IPS-20b (cell line): ENCODE measurements around the gene COPRS.

Source experiments
- H3K27ac ChIP-seq: one replicate; pipeline ENCODE4 v1.5.1; 2013; ENCODE audit warnings: low read length
- H3K27me3 ChIP-seq: 2 replicates; pipeline ENCODE4 v1.6.1; 2013; ENCODE audit warnings: mild to moderate bottlenecking, low read length, inconsistent platforms; ENCODE audit not compliant: insufficient read depth
- H3K36me3 ChIP-seq: 2 replicates; pipeline ENCODE4 v1.6.1; 2013; ENCODE audit warnings: low read depth, mild to moderate bottlenecking, inconsistent platforms, low read length, moderate library complexity; ENCODE audit not compliant: insufficient read depth
- H3K4me1 ChIP-seq: 2 replicates; pipeline ENCODE4 v1.6.1; 2013; ENCODE audit warnings: mild to moderate bottlenecking, control low read depth, inconsistent platforms, low read length, moderate library complexity; ENCODE audit not compliant: insufficient read depth
- H3K4me3 ChIP-seq: 2 replicates; pipeline ENCODE4 v1.5.1; 2013; ENCODE audit warnings: mild to moderate bottlenecking, low read length, inconsistent platforms
- H3K9ac ChIP-seq: 2 replicates; pipeline ENCODE4 v1.6.1; 2013; ENCODE audit warnings: low read depth, mild to moderate bottlenecking, inconsistent platforms, low read length, moderate library complexity
- H3K9me3 ChIP-seq: 2 replicates; pipeline ENCODE4 v1.6.1; 2013; ENCODE audit warnings: mild to moderate bottlenecking, low read depth, low read length, inconsistent platforms; ENCODE audit not compliant: insufficient read depth

COPRS gene

DNA sequence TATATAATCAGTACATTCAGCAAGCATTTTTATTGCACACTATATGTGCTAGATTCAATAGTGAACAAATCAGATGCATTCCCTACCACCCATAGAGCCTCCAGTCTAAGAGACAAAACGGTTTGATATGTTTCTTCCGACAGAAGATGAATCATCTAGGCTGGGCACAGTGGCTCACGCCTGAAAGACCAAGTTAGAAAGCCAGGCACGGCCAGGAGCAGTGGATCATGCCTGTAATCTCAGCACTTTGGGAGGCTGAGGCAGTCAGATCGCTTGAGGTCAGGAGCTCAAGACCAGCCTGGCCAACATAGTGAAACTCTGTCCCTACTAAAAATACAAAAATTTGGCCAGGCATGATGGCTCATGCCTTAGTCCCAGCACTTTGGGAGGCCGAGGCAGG is 18.3 kb upstream of the COPRS start:
- H3K9me3 ChIP-seq, result no peaks in the 10 kb centered on the region
- H3K9ac ChIP-seq, result no peak overlapping the region
- no peaks in the 10 kb centered on the region for H3K4me1 ChIP-seq
- peaks cover 95% of the 10 kb centered on the region for H3K36me3 ChIP-seq
- no peak overlapping the region for H3K4me3 ChIP-seq
- H3K27ac ChIP-seq, result no peak overlapping the region
- no peaks in the 10 kb centered on the region for H3K27me3 ChIP-seq

DNA sequence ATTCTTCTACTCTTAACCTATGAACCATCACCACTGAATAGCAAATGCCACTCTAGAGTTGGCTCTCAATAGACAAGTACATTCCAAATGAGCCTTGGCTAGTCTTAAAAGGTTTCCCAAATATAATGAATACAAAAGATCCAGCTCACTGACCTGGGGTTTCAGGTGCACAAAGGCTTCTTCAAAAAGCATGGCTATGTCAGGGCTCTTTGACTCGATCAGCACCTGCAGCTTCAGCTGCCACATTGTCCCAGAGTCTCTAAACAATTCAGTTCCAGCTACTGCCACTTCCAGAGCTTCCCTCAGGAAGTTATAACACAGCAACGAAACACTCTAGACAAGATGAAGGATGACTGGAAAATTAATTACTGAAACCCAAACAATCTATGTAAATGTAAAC is 16.0 kb upstream of the COPRS start:
- no peaks in the 10 kb centered on the region for H3K4me1 ChIP-seq
- H3K27me3 ChIP-seq, result no peaks in the 10 kb centered on the region
- H3K9me3 ChIP-seq, result no peaks in the 10 kb centered on the region
- H3K36me3 ChIP-seq, result peaks cover 93% of the 10 kb centered on the region
- no peak overlapping the region for H3K9ac ChIP-seq
- no peak overlapping the region for H3K4me3 ChIP-seq
- H3K27ac ChIP-seq, result no peak overlapping the region

DNA sequence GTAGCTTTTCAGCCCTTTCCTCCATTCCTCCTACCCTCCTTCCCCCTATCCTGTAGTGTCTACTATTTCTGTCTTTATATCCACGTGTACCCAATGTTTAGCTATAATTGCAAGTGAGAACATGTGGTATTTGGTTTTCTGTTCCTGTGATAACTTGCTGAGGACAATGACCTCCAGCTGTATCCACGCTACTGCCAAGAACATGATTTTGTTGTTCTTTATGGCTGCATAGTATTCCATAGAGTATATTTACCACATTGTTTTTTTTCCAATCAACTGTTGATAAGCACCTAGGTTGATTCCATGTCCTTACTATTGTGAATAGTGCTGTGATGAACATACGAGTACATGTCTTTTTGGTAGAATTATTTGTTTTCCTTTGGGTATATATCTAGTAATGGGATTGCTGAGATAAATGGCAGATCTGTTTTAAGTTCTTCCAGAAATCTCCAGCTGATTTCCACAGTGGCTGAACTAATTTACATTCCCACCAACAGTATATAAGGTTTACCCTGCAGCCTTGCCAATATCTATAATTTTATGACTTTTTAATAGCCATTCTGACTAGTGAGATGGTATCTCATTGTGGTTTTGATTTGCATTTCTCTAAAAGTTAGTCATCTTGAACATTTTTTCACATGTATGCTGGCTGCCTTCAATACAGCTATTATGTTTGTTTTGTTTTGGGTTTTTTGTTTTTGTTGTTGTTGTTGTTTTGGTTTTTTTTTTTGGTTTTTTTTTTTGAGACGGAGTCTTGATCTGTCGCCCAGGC is 10.9 kb upstream of the COPRS start:
- Histone ChIP-seq H3K9ac (no peak overlapping the region), H3K27me3 (no peaks in the 10 kb centered on the region), H3K4me1 (no peaks in the 10 kb centered on the region), H3K9me3 (no peaks in the 10 kb centered on the region), H3K36me3 (peaks cover 92% of the 10 kb centered on the region), H3K27ac (no peak overlapping the region), H3K4me3 (no peak overlapping the region)

- Histone ChIP-seq H3K4me3 (no peak overlapping the region), H3K9ac (no peak overlapping the region), H3K36me3 (peaks cover 92% of the 10 kb centered on the region), H3K27ac (no peak overlapping the region), H3K4me1 (no peaks in the 10 kb centered on the region), H3K27me3 (no peaks in the 10 kb centered on the region), H3K9me3 (no peaks in the 10 kb centered on the region)
Observed at GRCh38 chr17:31869031-31869430, 10.0 kb upstream of the COPRS start.

GRCh38 chr17:31859487-31860008 is 504 bp upstream of the COPRS start:
- Histone ChIP-seq H3K4me3 (peak overlapping the region; percentile 88), H3K9ac (peak overlapping the region; percentile 66), H3K4me1 (no peaks in the 10 kb centered on the region), H3K27me3 (peaks cover 8% of the 10 kb centered on the region; the same call in 1 of the 2 replicates), H3K9me3 (no peaks in the 10 kb centered on the region), H3K36me3 (peaks cover 33% of the 10 kb centered on the region), H3K27ac (no peak overlapping the region)

DNA sequence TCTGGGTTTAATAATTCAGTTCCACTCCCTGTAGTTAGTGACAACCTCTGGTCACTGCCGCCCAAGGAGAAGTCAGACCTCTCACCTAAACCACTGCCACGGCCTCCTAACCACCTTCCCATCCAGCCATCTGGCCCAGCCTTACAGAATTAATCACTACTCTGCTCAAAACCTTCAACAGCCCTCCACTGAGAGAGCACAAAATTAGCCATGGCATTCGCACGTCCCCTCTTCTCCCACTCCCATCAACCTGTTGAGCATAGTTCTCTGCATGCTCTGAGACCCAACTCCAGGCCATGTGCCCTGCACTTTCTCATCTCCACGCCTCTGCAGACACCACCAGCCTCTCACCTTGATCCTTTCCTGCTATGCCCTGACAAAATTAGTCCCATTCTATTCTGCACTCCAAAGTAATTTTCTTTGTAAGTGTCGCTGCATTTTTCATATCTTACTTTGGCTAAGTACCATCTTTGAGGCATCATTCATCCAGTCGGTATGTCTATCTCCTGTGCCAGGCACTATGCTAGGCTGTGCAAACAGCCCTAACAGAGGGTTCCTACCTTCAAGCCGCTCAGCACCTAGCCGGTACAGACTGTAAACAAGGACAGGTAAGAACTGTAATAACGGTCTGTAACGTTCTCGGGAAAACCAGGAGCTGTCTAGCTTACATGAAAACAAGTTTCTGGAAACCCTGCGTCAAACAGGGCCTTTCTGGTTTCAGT is 963 bp downstream of the COPRS start:
- Histone ChIP-seq H3K36me3 (peaks cover 23% of the 10 kb centered on the region), H3K9ac (peak overlapping the region; percentile 57; the same call in 1 of the 2 replicates), H3K9me3 (no peaks in the 10 kb centered on the region), H3K27ac (no peak overlapping the region), H3K4me3 (peak overlapping the region; percentile 77), H3K4me1 (no peaks in the 10 kb centered on the region), H3K27me3 (peaks cover 8% of the 10 kb centered on the region; the same call in 1 of the 2 replicates)

GRCh38 chr17:31856750-31857149 is 2.3 kb downstream of the COPRS start:
- H3K4me1 ChIP-seq, result no peaks in the 10 kb centered on the region
- H3K4me3 ChIP-seq, result no peak overlapping the region
- no peak overlapping the region for H3K9ac ChIP-seq
- H3K27ac ChIP-seq, result no peak overlapping the region
- H3K27me3 ChIP-seq, result peaks cover 8% of the 10 kb centered on the region; the same call in 1 of the 2 replicates
- H3K9me3 ChIP-seq, result no peaks in the 10 kb centered on the region
- peaks cover 23% of the 10 kb centered on the region for H3K36me3 ChIP-seq

GRCh38 chr17:31854672-31855071 is 4.4 kb downstream of the COPRS start:
- H3K9me3 ChIP-seq, result no peaks in the 10 kb centered on the region
- H3K27ac ChIP-seq, result no peak overlapping the region
- H3K27me3 ChIP-seq, result peaks cover 8% of the 10 kb centered on the region; the same call in 1 of the 2 replicates
- peaks cover 22% of the 10 kb centered on the region for H3K36me3 ChIP-seq
- H3K4me3 ChIP-seq, result no peak overlapping the region
- no peak overlapping the region for H3K9ac ChIP-seq
- no peaks in the 10 kb centered on the region for H3K4me1 ChIP-seq

- H3K4me3 ChIP-seq, result no peak overlapping the region
- H3K9me3 ChIP-seq, result no peaks in the 10 kb centered on the region
- H3K36me3 ChIP-seq, result peaks cover 22% of the 10 kb centered on the region
- H3K27me3 ChIP-seq, result peaks cover 8% of the 10 kb centered on the region; the same call in 1 of the 2 replicates
- H3K27ac ChIP-seq, result no peak overlapping the region
- H3K4me1 ChIP-seq, result no peaks in the 10 kb centered on the region
- H3K9ac ChIP-seq, result no peak overlapping the region
Observed at GRCh38 chr17:31853911-31854470, 5.1 kb downstream of the COPRS start.

DNA sequence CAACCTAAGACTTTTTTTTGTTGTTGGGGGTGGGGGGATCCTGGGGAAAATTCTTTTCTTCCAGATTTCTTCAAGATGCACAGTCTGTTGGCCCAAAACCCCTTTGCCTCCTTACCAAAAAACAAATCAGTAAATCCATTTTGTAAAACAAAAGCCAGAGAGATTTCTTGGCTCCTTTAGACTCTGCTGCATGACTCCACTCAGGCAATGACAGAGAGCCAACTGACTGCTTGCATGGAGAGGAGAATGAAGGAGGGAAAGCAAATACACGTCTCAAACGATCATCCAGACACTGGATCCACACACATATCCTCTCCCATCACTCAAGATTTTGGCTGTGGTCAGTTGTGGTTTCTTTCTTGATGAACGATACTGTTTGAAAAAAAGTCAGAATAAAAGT is 13.8 kb downstream of the COPRS start:
- Histone ChIP-seq H3K27me3 (peaks cover 15% of the 10 kb centered on the region), H3K27ac (no peak overlapping the region), H3K9me3 (no peaks in the 10 kb centered on the region), H3K36me3 (no peaks in the 10 kb centered on the region), H3K4me3 (no peak overlapping the region), H3K4me1 (no peaks in the 10 kb centered on the region), H3K9ac (no peak overlapping the region)

DNA sequence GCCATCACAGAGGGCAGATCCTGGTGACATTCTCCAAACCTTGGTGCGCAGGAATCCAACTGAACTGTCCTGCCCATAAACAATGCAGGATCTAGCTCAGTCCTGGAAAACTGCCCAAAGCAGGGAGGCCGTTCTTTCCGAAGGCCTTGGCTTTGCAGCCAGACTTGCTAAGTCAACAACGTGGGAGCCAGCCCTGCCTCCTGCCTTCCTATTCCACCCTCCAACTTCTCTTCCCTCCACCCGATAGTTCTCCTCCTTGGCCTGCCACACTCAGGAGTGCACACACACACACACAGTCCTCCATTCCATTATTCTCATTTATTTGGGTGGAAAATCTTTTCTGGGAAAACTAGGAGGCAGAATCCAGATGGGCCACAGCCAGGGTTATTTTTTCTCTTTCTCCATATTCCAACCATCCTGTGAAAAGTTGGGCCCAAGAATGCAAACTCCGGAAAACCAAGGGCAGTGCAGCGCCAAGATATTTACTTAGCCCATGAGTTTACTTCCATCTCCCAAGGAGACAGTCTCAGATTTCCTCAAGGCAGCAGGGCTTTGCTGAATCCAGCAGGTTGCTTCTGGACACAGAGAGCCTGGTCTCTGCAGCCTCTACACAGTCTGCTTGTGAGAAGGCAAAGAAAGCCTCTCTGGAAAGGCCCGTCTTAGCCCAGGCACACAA is 15.8 kb downstream of the COPRS start:
- Histone ChIP-seq H3K9ac (no peak overlapping the region), H3K9me3 (no peaks in the 10 kb centered on the region), H3K4me3 (no peak overlapping the region), H3K27ac (no peak overlapping the region), H3K4me1 (no peaks in the 10 kb centered on the region), H3K36me3 (no peaks in the 10 kb centered on the region), H3K27me3 (peaks cover 15% of the 10 kb centered on the region)
